ENCODE measurements around the gene DAZAP1.

DNA sequence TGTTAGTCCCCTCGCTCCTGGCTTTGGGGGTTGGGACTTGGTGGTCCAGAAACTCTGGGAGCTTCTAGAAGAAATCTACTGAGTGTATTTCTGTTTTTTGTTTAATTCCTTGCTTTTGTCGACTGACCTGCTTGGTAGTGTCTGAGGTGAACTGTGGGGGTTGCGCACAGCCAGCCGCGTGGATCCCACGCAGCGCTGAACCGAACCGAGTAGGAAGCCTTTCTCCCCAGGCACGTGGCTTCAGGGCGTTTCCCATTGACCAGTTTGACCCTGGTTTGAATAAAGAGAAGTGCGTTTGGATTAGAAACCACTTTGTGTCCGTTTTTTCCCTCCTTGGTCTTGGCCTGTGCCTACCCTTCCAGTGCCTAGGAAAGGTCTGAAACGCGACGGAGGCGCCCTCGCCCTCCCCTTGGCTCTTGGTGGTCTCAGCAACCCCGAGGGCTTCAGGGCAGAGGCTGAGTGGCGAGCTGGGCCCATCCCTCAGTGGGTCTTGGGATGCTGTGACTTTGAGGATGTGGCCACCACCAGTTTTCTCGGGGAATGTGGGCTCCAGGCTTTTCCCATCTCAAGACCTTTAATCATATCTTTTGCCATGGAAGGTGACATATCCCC lies 28.1 kb downstream of the DAZAP1 start:
- no peak for TF ChIP-seq ZNF274 (IDR thresholded peaks at IDR 0.05; ENCODE audit: low read depth, low read length)
- no peak for TF ChIP-seq YY1 (IDR thresholded peaks at IDR 0.05; ENCODE audit: insufficient read depth, insufficient read length)
- no peak for TF ChIP-seq SUZ12 (IDR thresholded peaks at IDR 0.05; ENCODE audit: extremely low read depth, insufficient read depth, insufficient read length)
